K562 (cell line): Measurements from ENCODE around the gene RC3H2. TPM values are rescaled to one million over a fixed set of nuclear protein-coding genes. Genes with fewer than 3 reads are reported as not detected.
A peak's percentile ranks its signal among the peaks of the same experiment; 100 is the strongest.

Experiments used
- ATAC-seq: fragments of 200-7000 bp; cut with Tn5 transposase; 3 replicates; pipeline ENCODE4 v1.9.1; 2020; ENCODE audit warnings: moderate library complexity
- BruUV-seq: library from RNA; stranded (reverse); fragments of 400-500 nt; replicated peaks from 2 replicates; lab custom pipeline; 2021; lab: Mats Ljungman, UMichigan
- CTCF ChIA-PET: fragments of 300-600 bp; formaldehyde crosslinking; extraction: SDS; loops from one replicate; lab custom pipeline; 2021; ENCODE audit warnings: low intra/inter-chr PET ratio; lab: Yijun Ruan, JAX
- POLR2A ChIA-PET: fragments of 300-600, 350-650 bp; sonication (Branson Sonifier 250); formaldehyde crosslinking; extraction: SDS; loops from one replicate; lab custom pipeline; 2021; ENCODE audit warnings: antibody characterized with exemption, inconsistent platforms; lab: Yijun Ruan, JAX
- DNase-seq, 4 experiments: peaks; one replicate each; pipeline versions ENCODE4 v3.0.0 to v3.0.0-alpha.2; 2011 to 2018; ENCODE audit warnings: low spot score in 3 of 4, mixed read lengths in 3 of 4; ENCODE audit errors: extremely low read depth in 1 of 4
- FAIRE-seq: peaks from 2 replicates; lab custom pipeline; 2011; peaks lifted over from hg19 to GRCh38; lab: Jason Lieb, UNC
- H2AFZ ChIP-seq: 2 replicates; pipeline ENCODE4 v1.6.0; 2011; ENCODE audit warnings: low read depth, low read length, control low read depth, inconsistent platforms
- H3K27ac ChIP-seq: fragments of 200-600 bp; 3 replicates; pipeline ENCODE4 v1.8.0; 2011; ENCODE audit warnings: low read depth, mild to moderate bottlenecking, control low read depth, inconsistent platforms, low read length, moderate library complexity, mixed read lengths; ENCODE audit errors: extremely low read depth
- H3K27me3 ChIP-seq, 2 experiments: fragments of 300-600 bp in 1 of 2; 2 replicates in 1 of 2; 3 replicates in 1 of 2; pipeline versions ENCODE4 v1.6.0 to v1.8.0; 2011; ENCODE audit warnings: inconsistent platforms in 2 of 2, low read length in 2 of 2, mild to moderate bottlenecking in 1 of 2, mixed read lengths in 1 of 2, moderate library complexity in 1 of 2; ENCODE audit not compliant: control insufficient read depth in 2 of 2, insufficient read depth in 2 of 2
- H3K36me3 ChIP-seq: fragments of 300-600 bp; 3 replicates; pipeline ENCODE4 v1.8.0; 2011; ENCODE audit warnings: mild to moderate bottlenecking, low read length, inconsistent platforms; ENCODE audit not compliant: control insufficient read depth, insufficient read depth
- H3K4me1 ChIP-seq, 2 experiments: fragments of 200-600 bp in 1 of 2; replicated peaks in 1 of 2; 2 replicates in 1 of 2; 3 replicates in 1 of 2; pipeline versions ENCODE4 v1.5.1 to v1.8.0; 2011; ENCODE audit warnings: inconsistent platforms in 2 of 2, low read length in 2 of 2, mild to moderate bottlenecking in 1 of 2, mixed read lengths in 1 of 2, moderate library complexity in 1 of 2; ENCODE audit not compliant: control insufficient read depth in 2 of 2, insufficient read depth in 2 of 2
- H3K4me2 ChIP-seq: 2 replicates; pipeline ENCODE4 v1.6.1; 2011; ENCODE audit warnings: low read length, control low read depth, inconsistent platforms, mixed read lengths; ENCODE audit not compliant: insufficient read depth
- H3K4me3 ChIP-seq: fragments of 200-600 bp; sonication (generic), shearing (Covaris generic); 2 replicates; pipeline ENCODE4 v1.5.1; 2016; ENCODE audit warnings: control low read depth, inconsistent platforms
- H3K79me2 ChIP-seq: fragments of 200-600 bp; 3 replicates; pipeline ENCODE4 v1.8.0; 2011; ENCODE audit warnings: low read length, inconsistent platforms; ENCODE audit not compliant: control insufficient read depth, insufficient read depth
- H3K9ac ChIP-seq, 2 experiments: 2 replicates each; pipeline versions ENCODE4 v1.6.0 to v1.6.1; 2011; ENCODE audit warnings: low read depth in 2 of 2, low read length in 2 of 2, control low read depth in 1 of 2, inconsistent platforms in 1 of 2, mild to moderate bottlenecking in 1 of 2, mixed read lengths in 1 of 2; ENCODE audit not compliant: insufficient read depth in 1 of 2
- H3K9me1 ChIP-seq: one replicate; pipeline ENCODE4 v1.6.0; 2011; ENCODE audit warnings: inconsistent platforms, mild to moderate bottlenecking, low read length, moderate library complexity; ENCODE audit not compliant: control insufficient read depth, insufficient read depth
- H3K9me3 ChIP-seq: replicated peaks from 2 replicates; pipeline ENCODE4 v1.5.1; 2011; ENCODE audit warnings: low read depth, low read length, inconsistent platforms; ENCODE audit not compliant: control insufficient read depth, insufficient read depth
- H4K20me1 ChIP-seq: replicated peaks from 2 replicates; pipeline ENCODE4 v1.6.1; 2011; ENCODE audit warnings: low read length, inconsistent platforms, mixed read lengths; ENCODE audit not compliant: control insufficient read depth, insufficient read depth
- HMG20B ChIP-seq: fragments of 250-450 bp; sonication (Bioruptor Pico); IDR thresholded peaks from 2 replicates; pipeline ENCODE4 v1.5.0; 2021; ENCODE audit warnings: mild to moderate bottlenecking
- HOXB6 ChIP-seq: fragments of 250-450 bp; sonication (Bioruptor Pico); IDR thresholded peaks from 2 replicates; pipeline ENCODE4 v1.5.1; 2022; ENCODE audit warnings: mild to moderate bottlenecking, borderline replicate concordance
- KLF10 ChIP-seq: fragments of 250-450 bp; sonication (Bioruptor Pico); IDR thresholded peaks from 2 replicates; pipeline ENCODE4 v1.6.1; 2021; ENCODE audit warnings: matching md5 sums
- MCM3 ChIP-seq: fragments of 450-650 bp; IDR thresholded peaks from 2 replicates; pipeline ENCODE4 v1.6.1; 2016
- PTBP1 ChIP-seq: fragments of 200-400 bp; formaldehyde crosslinking; IDR thresholded peaks from 2 replicates; pipeline ENCODE4 v1.6.1; 2017; ENCODE audit warnings: low read depth, low read length
- RBM25 ChIP-seq: fragments of 200-400 bp; formaldehyde crosslinking; IDR thresholded peaks from 2 replicates; pipeline ENCODE4 v1.6.1; 2018; ENCODE audit warnings: low read length, low read depth, moderate library complexity; ENCODE audit not compliant: severe bottlenecking
- ZNF121 ChIP-seq: sonication (generic); formaldehyde crosslinking; conservative IDR thresholded peaks from 2 replicates; pipeline ENCODE4 v1.8.0; 2022; ENCODE audit warnings: missing genetic modification reagents
- ZNF695 ChIP-seq: fragments of 450-650 bp; formaldehyde crosslinking; IDR thresholded peaks from 2 replicates; pipeline ENCODE4 v1.4.0; 2020; ENCODE audit warnings: mild to moderate bottlenecking, moderate library complexity
- WGBS: fragments of 100-300 bp; shearing (Covaris generic); methylation state at CpG from one replicate; pipeline ENCODE4 v1.1.6; 2016; ENCODE audit warnings: low coverage, mixed read lengths; ENCODE audit not compliant: insufficient coverage; ENCODE audit errors: missing lambda C conversion rate; 5-methylcytosine and 5-hydroxymethylcytosine counted together
- in situ Hi-C: fragments of 300-500 bp; cut with MboI; formaldehyde crosslinking; loops from 4 replicates; pipeline ENCODE4 v1.15.0; 2018; ENCODE audit warnings: inconsistent platforms, mixed read lengths
- intact Hi-C: fragments of 100-400 bp; cut with micrococcal nuclease; formaldehyde crosslinking; loops from 2 replicates; pipeline ENCODE4 v1.14.2; 2022
- polyA plus RNA-seq, 8 experiments: library from polyadenylated mRNA; depleted of rRNA in 4 of 8; stranded (reverse) in 5 of 8; unstranded in 3 of 8; fragments of >200 nt; fragmentation: Nextera tagmentation in 2 of 8; fragmentation: Illumina TruSeq in 1 of 8; extraction: Ambion mirVana in 2 of 8; extraction: Trizol in 1 of 8; gene quantifications; 2 replicates each; pipeline versions ENCODE4 v1.2.1 to v1.2.3, GENCODE V29; 2011 to 2014; ENCODE audit warnings: inconsistent platforms in 1 of 8, missing spikeins in 1 of 8
- total RNA-seq, 7 experiments: library from RNA; depleted of rRNA in 6 of 7; stranded (reverse); fragments of >200 nt in 6 of 7; fragmentation: Illumina TruSeq in 2 of 7; extraction: Trizol in 2 of 7; gene quantifications; 2 replicates each; pipeline versions ENCODE4 v1.2.1 to v1.2.3, GENCODE V29; 2011 to 2021; ENCODE audit warnings: low replicate concordance in 1 of 7
- TF ChIP-seq, protein P1 (sequence below): sonication (generic); formaldehyde crosslinking; IDR thresholded peaks from 2 replicates; pipeline ENCODE4 v1.9.0; 2022; ENCODE audit warnings: mild to moderate bottlenecking, missing genetic modification reagents
- TF ChIP-seq, protein P2 (sequence below): fragments of 450-650 bp; formaldehyde crosslinking; IDR thresholded peaks from 2 replicates; pipeline ENCODE4 v1.4.0; 2020; ENCODE audit warnings: mild to moderate bottlenecking, moderate library complexity
- TF ChIP-seq, protein P3 (sequence below): sonication (generic); formaldehyde crosslinking; IDR thresholded peaks from 2 replicates; pipeline ENCODE4 v1.8.0; 2022; ENCODE audit warnings: mild to moderate bottlenecking, missing genetic modification reagents
- TF ChIP-seq, protein P4 (sequence below): fragments of 250-450 bp; sonication (Bioruptor Pico); IDR thresholded peaks from 2 replicates; pipeline ENCODE4 v1.4.0; 2020; ENCODE audit warnings: mild to moderate bottlenecking, moderate library complexity
- TF ChIP-seq, protein P5 (sequence below), 2 experiments: IDR thresholded peaks; 2 replicates each; pipeline ENCODE4 v1.6.1; 2012; ENCODE audit warnings: improper control_type of control experiment in 2 of 2, low read depth in 2 of 2, low read length in 2 of 2, borderline replicate concordance in 1 of 2

Gene RC3H2
- total and polyA plus RNA-seq, 9 of the 15 experiments (the other 6 are each of a cell fraction or from before 2014, with no cell fraction given) = 5.6 to 35.4 (median 18.6) TPM

DNA sequence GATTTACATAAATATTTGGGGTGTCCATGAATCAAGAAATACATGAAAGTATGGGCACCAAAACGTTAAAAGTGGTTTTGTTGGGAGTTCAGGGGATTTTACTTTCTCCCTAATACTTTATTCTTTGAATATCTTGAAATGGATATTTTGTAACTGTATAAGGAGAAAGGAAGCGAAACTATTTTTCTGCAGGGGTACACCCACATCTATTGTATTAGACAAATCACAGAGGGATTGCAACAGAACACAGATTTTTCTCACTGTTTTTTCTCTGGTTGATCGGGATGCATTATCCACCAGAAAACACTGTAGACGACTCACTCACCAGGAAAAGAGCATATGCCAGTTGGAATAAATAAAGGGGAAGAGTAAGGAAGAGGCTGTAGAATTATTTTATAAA is 34.4 kb upstream of the RC3H2 start (continued):
- TF ChIP-seq, protein P1, sequence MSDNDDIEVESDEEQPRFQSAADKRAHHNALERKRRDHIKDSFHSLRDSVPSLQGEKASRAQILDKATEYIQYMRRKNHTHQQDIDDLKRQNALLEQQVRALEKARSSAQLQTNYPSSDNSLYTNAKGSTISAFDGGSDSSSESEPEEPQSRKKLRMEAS (CRISPR knock-in tag) = no peak

DNA sequence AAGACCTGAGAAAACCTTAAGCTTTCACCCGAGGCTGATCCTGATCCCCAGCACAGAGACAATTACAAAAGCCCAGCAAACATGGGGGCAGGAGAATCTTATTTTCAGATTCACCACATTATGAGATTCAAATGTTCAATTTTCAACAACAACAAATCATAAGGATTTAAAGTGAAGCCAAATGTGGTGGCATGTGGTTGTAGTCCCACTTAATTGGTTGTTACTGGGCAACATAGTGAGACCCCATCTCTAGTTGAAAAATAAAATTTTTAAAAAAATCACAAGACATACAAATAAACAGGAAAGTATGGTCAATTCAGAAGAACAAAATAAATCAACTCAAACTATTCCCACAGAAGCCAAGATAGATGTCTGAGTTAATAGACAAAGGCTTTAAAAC is 31.7 kb upstream of the RC3H2 start:
- intact Hi-C loops = no loop called here
- peaks cover 4 to 5% of the 10 kb centered on the region in 2 experiments; a peak in 4 of 5 replicates for H3K4me1 ChIP-seq
- H3K9me1 ChIP-seq = no peaks in the 10 kb centered on the region
- in situ Hi-C loops = no loop called here
- H3K9me3 ChIP-seq = no peaks in the 10 kb centered on the region
- no peaks in the 10 kb centered on the region for H4K20me1 ChIP-seq
- peaks cover 39% of the 10 kb centered on the region for H3K36me3 ChIP-seq
- H3K27me3 ChIP-seq = no peaks in the 10 kb centered on the region
- no peak for FAIRE-seq
- H3K4me2 ChIP-seq = no peak overlapping the region
- H3K79me2 ChIP-seq = peaks cover 46% of the 10 kb centered on the region
- no peak overlapping the region for H3K4me3 ChIP-seq
- H3K27ac ChIP-seq = no peak overlapping the region
- ChIA-PET POLR2A (no interaction called here), CTCF (no interaction called here)
- H2AFZ ChIP-seq = no peak overlapping the region
- 31% methylated on average over 1 of the region's 1 CpG for WGBS
- no peak for DNase-seq
- BruUV-seq = no TSS peak
- no peak for ATAC-seq
- H3K9ac ChIP-seq = no peak overlapping the region
- TF ChIP-seq, protein P2, sequence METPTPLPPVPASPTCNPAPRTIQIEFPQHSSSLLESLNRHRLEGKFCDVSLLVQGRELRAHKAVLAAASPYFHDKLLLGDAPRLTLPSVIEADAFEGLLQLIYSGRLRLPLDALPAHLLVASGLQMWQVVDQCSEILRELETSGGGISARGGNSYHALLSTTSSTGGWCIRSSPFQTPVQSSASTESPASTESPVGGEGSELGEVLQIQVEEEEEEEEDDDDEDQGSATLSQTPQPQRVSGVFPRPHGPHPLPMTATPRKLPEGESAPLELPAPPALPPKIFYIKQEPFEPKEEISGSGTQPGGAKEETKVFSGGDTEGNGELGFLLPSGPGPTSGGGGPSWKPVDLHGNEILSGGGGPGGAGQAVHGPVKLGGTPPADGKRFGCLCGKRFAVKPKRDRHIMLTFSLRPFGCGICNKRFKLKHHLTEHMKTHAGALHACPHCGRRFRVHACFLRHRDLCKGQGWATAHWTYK (CRISPR knock-in tag) = no peak
- TF ChIP-seq ZNF121 (CRISPR knock-in tag) (peak; percentile 85), HOXB6 (no peak), PTBP1 (no peak), RBM25 (peak; percentile 48), KLF10 (no peak), MCM3 (no peak), HMG20B (no peak), ZNF695 (CRISPR knock-in tag) (no peak)
- TF ChIP-seq, protein P3, sequence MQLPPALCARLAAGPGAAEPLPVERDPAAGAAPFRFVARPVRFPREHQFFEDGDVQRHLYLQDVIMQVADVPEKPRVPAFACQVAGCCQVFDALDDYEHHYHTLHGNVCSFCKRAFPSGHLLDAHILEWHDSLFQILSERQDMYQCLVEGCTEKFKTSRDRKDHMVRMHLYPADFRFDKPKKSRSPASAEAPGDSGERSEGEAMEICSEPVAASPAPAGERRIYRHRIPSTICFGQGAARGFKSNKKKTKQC (CRISPR knock-in tag) = no peak
- TF ChIP-seq, protein P4, sequence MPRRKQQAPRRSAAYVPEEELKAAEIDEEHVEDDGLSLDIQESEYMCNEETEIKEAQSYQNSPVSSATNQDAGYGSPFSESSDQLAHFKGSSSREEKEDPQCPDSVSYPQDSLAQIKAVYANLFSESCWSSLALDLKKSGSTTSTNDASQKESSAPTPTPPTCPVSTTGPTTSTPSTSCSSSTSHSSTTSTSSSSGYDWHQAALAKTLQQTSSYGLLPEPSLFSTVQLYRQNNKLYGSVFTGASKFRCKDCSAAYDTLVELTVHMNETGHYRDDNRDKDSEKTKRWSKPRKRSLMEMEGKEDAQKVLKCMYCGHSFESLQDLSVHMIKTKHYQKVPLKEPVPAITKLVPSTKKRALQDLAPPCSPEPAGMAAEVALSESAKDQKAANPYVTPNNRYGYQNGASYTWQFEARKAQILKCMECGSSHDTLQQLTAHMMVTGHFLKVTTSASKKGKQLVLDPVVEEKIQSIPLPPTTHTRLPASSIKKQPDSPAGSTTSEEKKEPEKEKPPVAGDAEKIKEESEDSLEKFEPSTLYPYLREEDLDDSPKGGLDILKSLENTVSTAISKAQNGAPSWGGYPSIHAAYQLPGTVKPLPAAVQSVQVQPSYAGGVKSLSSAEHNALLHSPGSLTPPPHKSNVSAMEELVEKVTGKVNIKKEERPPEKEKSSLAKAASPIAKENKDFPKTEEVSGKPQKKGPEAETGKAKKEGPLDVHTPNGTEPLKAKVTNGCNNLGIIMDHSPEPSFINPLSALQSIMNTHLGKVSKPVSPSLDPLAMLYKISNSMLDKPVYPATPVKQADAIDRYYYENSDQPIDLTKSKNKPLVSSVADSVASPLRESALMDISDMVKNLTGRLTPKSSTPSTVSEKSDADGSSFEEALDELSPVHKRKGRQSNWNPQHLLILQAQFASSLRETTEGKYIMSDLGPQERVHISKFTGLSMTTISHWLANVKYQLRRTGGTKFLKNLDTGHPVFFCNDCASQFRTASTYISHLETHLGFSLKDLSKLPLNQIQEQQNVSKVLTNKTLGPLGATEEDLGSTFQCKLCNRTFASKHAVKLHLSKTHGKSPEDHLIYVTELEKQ (CRISPR knock-in tag) = no peak
- TF ChIP-seq, protein P5, sequence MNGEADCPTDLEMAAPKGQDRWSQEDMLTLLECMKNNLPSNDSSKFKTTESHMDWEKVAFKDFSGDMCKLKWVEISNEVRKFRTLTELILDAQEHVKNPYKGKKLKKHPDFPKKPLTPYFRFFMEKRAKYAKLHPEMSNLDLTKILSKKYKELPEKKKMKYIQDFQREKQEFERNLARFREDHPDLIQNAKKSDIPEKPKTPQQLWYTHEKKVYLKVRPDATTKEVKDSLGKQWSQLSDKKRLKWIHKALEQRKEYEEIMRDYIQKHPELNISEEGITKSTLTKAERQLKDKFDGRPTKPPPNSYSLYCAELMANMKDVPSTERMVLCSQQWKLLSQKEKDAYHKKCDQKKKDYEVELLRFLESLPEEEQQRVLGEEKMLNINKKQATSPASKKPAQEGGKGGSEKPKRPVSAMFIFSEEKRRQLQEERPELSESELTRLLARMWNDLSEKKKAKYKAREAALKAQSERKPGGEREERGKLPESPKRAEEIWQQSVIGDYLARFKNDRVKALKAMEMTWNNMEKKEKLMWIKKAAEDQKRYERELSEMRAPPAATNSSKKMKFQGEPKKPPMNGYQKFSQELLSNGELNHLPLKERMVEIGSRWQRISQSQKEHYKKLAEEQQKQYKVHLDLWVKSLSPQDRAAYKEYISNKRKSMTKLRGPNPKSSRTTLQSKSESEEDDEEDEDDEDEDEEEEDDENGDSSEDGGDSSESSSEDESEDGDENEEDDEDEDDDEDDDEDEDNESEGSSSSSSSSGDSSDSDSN (IDR thresholded peaks at IDR 0.05; ENCODE audit: borderline replicate concordance in 1 of 2, low read depth in 2 of 2, low read length in 2 of 2) = no peak
